ENCODE measurements around the gene FCAMR. TPM values are rescaled to one million over a fixed set of nuclear protein-coding genes. Genes with fewer than 3 reads are reported as not detected.

The FCAMR gene
- total RNA-seq, 1 experiment from 2014 or later = not detected

GRCh38 chr1:206909161-206909882 lies 60.9 kb downstream of the FCAMR start:
- DNase-seq (ENCODE audit: low read depth) = peak; percentile 53

GRCh38 chr1:206908038-206908437 lies 62.2 kb downstream of the FCAMR start:
- DNase-seq (ENCODE audit: low read depth) = no peak

Other genes with a start within 250 kb of the FCAMR start
- gene IL19, start 199.7 kb downstream of the FCAMR start, total RNA-seq (2014; rRNA removed; shearing (Covaris generic)) = not detected in 2 replicates
- gene IL10, start 198.0 kb downstream of the FCAMR start, total RNA-seq (2014; rRNA removed; shearing (Covaris generic)) = not detected in 2 replicates
- gene IL20, start 104.8 kb downstream of the FCAMR start, total RNA-seq (2014; rRNA removed; shearing (Covaris generic)) = not detected in 2 replicates
- 0.11 TPM in 1 of 2 replicates, not detected in the other for gene IL24, start 73.0 kb downstream of the FCAMR start, total RNA-seq (2014; rRNA removed; shearing (Covaris generic))
- gene FCMR, start 48.5 kb downstream of the FCAMR start, total RNA-seq (2014; rRNA removed; shearing (Covaris generic)) = 0.23 TPM in 1 of 2 replicates, not detected in the other
- not detected in 2 replicates for gene PIGR, start 24.0 kb downstream of the FCAMR start, total RNA-seq (2014; rRNA removed; shearing (Covaris generic))
- gene C1orf116, start 62.3 kb upstream of the FCAMR start, total RNA-seq (2014; rRNA removed; shearing (Covaris generic)) = 0.11 TPM in 1 of 2 replicates, not detected in the other
- gene YOD1, start 80.7 kb upstream of the FCAMR start, total RNA-seq (2014; rRNA removed; shearing (Covaris generic)) = 4.5 and 7.0 TPM in 2 replicates
- gene PFKFB2, start 82.8 kb upstream of the FCAMR start, total RNA-seq (2014; rRNA removed; shearing (Covaris generic)) = 2.1 and 2.2 TPM in 2 replicates
- 0.29 TPM in 1 of 2 replicates, not detected in the other for gene C4BPB, start 118.4 kb upstream of the FCAMR start, total RNA-seq (2014; rRNA removed; shearing (Covaris generic))
- gene C4BPA, start 133.8 kb upstream of the FCAMR start, total RNA-seq (2014; rRNA removed; shearing (Covaris generic)) = not detected in 2 replicates

Measured in Daoy (cell line).